ENCODE measurements around the gene HMOX1.
A peak's percentile ranks its signal among the peaks of the same experiment; 100 is the strongest.

The HMOX1 gene

DNA sequence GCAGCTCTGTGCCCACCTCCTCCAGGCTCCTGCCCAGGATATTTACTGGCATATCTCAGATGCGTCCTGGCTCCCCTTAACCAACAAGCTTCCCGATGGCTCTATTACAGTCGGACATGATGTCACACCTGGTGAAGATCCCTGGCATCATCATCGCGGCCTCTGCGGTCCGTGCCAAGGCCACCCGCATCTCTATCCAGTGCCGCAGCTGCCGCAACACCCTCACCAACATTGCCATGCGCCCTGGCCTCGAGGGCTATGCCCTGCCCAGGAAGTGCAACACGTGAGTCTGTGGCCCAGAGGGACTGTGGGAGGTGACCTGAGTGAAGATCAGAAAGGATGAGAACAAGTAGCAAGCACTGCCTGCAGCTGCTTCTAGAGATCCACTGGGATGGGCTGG lies 25.5 kb downstream of the HMOX1 start:
- no peak for DNase-seq (ENCODE audit: low read depth)

DNA sequence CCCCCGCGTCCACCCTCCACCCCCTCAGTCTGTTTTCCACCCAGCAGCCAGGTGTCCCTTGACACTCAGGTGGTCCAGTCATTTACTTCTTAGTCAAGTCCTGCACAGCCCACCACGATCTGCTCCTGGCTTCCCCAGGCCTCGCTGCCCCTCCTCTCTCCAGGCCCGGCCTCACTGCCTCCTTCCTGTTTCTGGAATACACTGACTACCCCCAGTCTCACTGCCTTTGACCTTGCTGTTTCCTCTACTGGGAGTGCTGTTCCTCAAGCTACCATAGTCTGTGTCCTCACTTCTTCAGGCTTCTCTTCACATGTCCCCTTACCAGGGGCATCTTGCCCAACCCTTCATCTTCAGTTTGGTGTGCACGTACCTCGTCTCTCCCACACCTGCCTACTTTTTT lies 26.5 kb downstream of the HMOX1 start:
- DNase-seq (ENCODE audit: low read depth): no peak

DNA sequence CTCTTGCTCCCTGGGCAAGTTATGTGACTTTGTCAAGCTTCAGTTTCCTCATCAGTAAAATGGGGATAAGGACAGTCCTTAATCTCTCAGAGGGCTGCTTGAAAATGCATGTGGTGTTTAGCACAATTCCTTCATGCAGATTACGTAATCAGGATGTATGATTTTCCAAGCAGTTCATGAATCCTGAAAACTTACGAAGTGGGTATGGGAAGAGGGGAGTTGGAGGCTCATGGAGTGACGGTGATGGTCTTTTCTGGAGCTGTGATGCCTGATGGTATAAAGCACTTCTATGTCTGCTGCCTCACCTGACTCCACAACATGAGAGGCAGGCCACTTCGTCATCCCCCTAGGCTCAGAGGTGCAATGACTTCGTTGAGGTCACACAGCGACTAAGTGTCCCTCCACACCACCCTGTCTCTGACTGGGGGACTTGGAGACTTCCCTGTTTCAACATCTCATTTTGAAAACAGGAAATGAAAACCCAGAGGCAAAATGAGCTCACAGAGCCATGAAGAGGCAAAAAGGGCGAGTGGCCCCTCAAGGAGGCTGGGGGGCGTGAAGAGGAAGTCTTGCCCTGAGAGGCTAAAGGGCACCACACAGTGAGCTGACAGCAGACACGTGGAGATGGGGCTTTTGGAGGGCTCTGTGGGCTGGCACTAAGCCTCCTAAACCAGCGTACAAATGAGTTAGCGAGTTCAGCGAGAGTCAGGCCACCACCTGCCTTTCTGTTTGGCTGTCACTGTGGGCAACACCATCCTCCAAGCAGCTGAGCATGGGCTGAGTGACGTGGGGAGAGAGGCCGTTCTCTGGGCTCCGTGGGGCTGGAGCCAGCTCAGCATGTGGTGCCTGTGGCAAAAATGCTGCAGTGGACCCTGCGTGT lies 29.1 kb downstream of the HMOX1 start:
- DNase-seq (ENCODE audit: low read depth): no peak

DNA sequence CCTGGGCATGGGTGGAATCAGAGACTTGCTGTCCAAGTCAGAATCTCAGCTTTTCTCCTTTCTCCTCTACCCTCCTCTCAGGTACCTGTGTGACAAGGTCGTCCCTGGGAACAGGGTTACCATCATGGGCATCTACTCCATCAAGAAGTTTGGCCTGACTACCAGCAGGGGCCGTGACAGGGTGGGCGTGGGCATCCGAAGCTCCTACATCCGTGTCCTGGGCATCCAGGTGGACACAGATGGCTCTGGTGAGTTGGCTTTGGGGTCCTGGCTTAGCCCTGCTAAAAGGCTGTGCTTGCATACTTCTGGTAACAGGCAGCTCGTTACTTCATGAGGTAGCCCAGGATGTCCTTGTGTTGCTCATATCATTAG lies 29.8 kb downstream of the HMOX1 start:
- no peak for DNase-seq (ENCODE audit: low read depth)

DNA sequence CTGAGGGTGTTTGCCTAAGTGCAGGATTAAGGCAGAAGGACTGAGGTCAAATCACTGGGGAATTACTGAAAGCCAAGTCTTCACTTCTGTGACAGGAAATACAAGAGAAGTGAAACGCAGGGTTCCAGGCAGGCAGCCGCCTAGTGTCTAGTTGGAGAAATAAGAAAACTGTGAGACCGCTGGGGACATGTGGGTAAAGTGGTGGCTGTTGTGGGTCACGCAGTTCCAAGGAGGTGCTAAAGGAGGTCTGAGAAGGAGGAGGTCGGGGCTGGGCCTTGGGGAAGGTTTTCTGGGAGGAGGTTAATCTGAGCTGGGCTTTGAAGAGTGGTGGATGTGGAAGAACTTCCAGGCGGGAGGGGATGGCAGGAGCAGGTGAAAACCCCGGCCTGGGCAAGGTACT lies 30.2 kb downstream of the HMOX1 start:
- DNase-seq (ENCODE audit: low read depth): no peak

DNA sequence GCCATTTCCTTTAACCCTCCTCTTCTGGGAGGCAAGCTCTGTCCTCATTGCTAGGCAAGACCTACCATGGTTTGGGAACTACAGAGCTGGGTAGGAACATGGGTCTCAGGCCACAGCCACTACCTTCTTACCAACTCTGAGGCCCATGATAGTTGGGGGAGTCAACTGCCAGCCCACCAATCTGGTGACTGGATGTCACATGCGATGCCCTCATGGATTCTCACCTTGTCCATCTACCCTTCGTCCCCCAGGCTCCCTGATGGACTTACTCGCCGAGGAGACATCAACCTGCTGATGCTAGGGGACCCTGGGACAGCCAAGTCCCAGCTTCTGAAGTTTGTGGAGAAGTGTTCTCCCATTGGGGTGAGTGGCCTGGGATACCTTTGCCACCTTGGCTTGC lies 32.7 kb downstream of the HMOX1 start:
- no peak for DNase-seq (ENCODE audit: low read depth)

DNA sequence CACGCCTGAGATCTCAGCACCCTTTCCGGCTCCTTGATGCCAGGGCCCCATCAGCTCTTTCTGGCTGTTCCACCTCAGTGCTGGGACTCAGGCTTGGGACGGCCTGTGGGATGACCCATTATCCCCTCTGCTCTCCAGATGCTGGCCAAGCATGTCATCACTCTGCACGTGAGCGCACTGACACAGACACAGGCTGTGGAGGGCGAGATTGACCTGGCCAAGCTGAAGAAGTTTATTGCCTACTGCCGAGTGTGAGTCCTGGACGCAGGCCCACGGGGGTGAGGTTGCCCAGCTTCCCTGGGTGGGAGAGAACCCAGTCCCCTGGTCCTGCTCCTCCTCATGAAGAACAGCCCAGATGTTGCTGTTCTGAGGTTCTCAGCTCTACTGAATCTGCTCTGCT lies 36.7 kb downstream of the HMOX1 start:
- no peak for DNase-seq (ENCODE audit: low read depth)

DNA sequence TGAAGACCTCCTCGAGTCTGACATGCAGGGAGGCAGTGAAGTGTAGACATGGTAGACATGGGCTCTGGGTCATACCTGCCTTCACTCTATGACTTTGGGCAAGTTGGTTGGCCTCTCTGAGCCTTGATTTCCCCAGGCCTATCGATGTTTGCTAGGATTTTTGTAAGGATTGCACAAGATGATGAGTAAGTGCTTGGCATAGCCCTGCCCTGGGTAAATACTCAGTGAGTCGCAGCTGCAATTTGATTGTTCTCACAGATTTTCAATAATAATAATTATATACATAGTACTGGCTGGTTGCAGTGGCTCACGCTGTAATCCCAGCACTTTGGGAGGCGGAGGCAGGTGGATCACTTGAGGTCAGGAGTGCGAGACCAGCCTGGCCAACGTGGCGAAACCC lies 37.2 kb downstream of the HMOX1 start:
- DNase-seq (ENCODE audit: low read depth): peak; percentile 41

DNA sequence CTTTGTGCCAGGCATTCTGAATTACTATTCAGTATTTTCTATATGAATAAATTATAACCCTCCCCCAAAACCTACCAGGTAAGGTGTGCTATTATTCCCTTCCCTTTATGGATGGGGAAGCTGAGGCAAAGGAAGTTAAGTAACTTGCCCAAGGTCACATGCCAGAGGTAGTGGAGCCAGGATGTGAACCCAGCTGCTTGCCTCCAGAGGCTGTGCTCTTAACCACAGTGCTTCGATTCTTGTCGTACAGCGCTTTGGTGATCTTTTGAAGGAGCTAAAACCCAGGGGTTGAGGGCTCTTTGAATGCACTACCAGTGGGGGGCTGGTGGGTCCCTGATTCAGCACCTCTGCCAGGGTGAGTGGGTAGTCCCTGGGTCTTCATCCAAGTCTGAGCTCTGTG lies 37.8 kb downstream of the HMOX1 start:
- no peak for DNase-seq (ENCODE audit: low read depth)

DNA sequence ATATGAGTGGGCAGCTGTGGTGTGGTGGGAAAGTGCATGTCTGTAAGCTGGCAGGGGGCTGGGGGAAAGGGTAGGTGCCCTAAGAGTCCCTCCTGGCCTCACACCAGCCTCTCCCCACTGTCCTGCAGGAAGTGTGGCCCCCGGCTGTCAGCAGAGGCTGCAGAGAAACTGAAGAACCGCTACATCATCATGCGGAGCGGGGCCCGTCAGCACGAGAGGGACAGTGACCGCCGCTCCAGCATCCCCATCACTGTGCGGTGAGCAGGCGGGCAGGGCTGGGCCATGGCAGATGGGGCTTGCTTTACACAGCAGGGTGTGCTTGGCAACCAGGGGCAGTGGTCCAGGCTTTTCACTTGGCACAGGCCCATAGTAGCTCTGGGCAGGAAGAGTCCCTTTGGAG lies 38.9 kb downstream of the HMOX1 start:
- no peak for DNase-seq (ENCODE audit: low read depth)

DNA sequence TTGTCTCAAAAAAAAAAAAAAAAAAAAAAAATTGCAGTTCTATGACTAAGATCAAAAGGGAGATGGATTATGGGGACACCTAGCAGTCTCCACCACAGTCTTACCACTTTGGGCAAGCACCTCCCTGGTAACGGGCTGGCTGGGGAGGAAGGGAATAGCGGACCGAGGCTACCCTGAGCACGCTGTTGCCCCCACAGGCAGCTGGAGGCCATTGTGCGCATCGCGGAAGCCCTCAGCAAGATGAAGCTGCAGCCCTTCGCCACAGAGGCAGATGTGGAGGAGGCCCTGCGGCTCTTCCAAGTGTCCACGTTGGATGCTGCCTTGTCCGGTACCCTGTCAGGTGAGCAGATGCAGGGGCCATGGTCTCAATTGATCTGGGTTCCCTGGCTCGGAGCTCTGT lies 40.2 kb downstream of the HMOX1 start:
- DNase-seq (ENCODE audit: low read depth): no peak

DNA sequence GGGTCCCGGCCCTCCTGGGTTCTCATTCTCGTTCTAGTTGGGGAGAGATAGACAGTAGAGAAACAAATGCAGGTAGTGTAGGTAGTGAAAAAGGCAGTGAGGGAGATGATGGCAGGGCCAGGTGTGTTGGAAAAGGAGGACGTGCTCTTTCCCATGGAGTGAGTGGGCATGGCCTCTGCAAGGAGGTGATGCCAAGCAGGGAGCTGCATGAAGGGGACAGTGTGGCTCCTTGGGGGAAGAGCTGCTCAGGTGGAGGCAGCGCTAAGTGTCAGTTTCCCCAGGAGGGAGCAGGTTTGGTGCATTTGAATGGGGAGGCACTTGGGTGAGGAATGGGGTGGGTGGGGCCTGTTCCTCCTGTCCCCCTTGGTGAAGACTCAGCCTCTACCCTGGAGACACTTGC lies 41.2 kb downstream of the HMOX1 start:
- no peak for DNase-seq (ENCODE audit: low read depth)

DNA sequence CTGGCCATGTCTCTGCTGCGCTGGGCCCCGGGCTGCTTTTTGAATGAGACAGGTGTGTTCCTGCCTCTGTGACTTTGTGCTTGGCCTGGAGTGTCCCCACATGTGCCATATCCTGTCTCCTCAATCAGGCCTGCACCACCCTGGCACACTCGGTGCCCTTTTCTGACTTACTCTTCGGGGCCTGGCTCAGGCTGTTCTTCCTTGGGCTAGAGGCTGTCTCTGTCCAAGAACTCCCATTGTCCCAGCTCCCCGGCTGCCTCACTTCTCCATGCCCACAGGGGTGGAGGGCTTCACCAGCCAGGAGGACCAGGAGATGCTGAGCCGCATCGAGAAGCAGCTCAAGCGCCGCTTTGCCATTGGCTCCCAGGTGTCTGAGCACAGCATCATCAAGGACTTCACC lies 42.0 kb downstream of the HMOX1 start:
- no peak for DNase-seq (ENCODE audit: low read depth)

DNA sequence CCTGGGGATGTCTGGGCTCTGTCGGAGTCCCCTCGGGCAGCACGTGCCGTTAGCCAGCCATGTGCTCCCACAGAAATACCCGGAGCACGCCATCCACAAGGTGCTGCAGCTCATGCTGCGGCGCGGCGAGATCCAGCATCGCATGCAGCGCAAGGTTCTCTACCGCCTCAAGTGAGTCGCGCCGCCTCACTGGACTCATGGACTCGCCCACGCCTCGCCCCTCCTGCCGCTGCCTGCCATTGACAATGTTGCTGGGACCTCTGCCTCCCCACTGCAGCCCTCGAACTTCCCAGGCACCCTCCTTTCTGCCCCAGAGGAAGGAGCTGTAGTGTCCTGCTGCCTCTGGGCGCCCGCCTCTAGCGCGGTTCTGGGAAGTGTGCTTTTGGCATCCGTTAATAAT lies 43.2 kb downstream of the HMOX1 start:
- DNase-seq (ENCODE audit: low read depth): no peak

DNA sequence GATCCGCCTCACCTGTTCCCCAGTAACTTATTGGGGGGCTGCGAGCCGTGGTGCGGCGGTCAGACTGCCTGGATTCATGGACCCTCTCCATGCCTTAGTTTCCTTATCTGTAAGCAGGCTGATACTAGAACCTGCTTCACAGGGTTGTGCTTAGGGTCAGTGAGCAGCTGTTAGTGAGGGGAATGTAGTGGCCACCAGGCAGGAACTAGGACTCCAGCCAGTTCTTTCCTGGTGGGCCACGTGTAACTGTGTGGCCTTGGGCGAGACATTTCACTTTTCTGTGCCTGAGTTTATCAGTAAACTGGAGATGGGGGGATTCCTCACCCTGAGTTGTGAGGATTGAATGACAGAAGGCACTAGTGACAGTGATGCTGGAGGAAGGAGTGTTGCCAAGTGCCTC lies 43.9 kb downstream of the HMOX1 start:
- no peak for DNase-seq (ENCODE audit: low read depth)

DNA sequence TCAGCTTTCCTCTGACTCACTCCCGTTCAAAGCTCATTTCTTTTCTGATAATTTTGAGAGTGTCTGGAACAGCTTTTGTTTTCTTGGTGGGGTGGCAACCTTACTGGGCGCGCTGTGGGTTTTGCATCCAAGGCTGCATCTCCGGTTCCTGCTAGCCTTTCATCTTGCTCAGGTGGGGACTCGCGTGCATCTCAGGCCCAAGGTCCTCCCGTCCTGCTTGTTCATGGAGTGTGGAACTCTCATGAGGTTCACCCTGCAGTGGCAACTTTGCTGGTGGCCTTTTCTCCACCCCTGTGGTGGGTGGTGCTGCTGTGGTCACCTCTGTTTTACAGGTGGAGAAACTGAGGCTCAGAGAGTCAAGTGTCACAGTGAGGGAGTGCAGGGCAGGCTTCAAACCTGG lies 44.6 kb downstream of the HMOX1 start:
- DNase-seq (ENCODE audit: low read depth): no peak

DNA sequence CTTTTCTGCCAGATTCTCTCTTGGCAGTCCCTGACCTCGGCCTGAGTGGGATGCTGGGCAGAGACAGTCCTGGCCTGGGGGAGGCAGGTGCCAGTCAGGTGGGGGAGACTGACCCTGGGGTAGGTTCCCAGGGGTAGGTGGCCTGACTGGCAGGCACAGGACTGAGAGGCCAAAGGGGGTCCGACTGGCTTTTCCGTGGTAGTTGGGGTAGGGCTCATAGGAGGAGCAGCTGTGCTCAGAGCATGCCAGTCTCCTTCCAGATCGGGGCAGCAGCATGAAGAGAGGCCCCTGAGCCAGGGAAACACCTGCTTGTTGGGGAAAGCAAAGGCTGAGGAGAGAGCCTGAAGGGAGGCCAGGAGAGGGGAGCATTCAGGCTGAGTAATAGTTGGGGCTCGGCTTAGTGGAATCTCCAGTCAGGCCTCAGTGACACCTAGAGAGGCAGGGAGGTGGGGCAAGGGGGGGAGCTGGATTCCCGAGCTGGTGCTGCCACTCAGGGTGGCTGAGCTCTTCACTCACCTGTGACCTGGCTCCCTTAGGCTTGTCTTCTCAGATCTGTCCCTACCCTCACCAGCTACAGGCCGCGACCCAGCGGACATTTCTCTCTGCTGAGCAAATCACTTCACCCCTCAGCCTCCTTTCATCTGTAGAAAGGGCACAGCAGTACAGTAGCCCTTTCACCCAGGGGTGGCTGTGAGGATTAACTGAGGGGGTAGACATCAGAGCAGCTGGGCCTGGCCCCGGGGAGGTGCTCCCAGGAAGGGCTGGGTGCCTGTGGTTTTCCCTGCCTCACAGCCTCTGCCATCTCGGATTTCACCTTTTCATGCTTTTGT lies 45.3 kb downstream of the HMOX1 start:
- DNase-seq (ENCODE audit: low read depth): no peak

DNA sequence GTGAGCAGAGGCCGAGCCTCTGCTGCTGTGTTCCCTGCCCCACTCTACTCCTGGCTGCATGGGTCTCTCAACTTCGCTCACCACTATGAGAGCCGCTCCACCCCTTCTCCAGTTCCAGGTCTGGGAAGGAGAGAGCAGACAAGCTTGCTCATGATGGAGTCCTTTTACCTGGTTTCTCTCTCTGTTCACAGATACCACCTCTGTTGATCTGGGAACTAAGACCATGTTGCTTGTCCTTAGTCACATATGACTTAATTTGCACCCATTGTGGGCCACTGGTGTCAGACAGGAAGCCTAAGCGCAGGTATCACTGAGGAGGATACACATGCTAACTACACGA lies 45.9 kb downstream of the HMOX1 start:
- DNase-seq (ENCODE audit: low read depth): no peak

DNA sequence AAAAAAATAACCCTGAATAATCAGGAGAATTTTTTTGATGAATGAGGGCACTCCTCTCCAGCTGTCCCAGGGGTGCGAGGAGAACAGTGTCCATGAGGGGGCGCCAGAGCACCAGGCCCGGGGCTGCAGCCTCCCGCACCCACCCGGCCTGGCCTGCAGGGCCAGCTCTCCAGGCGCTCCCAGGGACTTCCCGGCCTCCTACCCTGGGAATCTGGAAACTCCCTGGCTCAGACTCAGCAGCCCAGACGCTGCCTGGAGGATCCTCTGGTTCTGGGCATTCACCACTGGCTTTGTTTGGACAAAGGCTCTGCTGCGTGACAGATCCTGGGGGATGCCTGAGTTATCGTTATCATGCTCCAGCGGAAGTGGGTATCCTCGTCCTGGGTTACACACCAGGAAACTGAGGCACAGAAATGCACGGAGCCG lies 50.0 kb downstream of the HMOX1 start:
- DNase-seq (ENCODE audit: low read depth): peak; percentile 89

DNA sequence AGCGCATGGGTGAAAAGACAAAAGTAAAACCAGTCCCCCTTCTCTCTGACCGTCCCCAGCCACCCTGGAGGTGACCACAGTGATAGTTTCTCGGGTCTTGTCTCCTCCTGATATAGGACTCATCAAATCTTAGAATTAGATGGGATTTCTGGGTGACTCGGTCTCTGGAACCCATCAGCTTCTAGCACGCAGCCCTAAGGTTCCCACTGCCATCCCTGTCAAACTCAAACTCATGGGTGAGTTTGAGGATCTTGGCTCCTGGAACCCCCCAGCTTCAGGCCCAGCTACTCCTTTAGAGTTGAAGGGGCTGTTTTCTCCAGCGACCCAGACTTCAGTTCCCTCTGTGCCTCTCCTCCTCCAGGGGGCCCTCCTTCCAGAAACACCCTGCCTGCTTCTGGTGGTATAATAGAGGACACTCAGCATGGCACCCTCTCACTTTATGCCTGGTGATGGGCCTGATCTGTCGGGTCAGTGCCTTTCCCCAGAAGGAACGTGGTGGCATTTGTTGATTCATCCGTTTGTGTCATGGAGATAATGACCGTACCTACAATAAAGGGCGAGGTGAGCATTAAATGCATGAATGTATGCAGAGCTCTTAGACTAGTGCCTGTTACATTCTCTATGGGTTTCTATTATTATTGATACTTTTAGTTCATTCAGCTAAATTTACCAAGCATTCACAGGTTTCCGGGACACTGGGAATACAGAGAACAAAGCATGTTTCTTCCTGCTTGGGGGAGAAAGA lies 50.8 kb downstream of the HMOX1 start:
- DNase-seq (ENCODE audit: low read depth): no peak

DNA sequence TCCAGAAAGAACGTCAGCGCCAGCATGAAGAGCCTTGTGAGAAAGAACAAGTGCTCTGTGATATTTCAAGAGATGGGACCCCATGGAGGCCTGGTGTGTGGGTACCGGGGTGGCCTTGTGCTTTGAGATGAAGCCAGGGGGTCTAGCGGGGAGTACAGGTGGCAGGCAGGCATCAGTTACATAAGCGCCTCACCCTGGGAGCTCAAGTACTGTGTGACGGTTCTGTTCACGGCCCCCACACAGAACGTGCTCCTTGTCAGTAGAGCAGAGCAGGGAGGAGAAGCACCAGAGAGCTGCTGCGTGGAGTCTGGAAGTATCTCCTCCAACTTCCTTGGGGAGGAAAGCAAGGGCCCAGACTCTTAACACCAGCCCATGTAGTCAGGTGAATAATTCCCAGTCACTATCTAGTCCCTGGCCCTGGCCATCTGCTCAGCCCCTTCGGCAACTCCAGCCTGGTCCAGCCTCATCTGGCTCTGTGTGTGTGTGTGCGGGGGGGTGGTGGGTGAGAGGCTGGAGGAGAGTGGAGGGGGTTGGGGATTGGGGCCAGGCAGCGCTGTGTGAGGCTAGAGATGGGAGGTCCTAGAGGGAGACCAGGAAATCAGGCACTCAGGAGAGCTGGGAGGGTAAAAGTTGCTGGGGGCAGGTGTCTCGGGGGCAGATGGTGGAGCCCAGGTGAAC lies 51.5 kb downstream of the HMOX1 start:
- DNase-seq (ENCODE audit: low read depth): no peak

DNA sequence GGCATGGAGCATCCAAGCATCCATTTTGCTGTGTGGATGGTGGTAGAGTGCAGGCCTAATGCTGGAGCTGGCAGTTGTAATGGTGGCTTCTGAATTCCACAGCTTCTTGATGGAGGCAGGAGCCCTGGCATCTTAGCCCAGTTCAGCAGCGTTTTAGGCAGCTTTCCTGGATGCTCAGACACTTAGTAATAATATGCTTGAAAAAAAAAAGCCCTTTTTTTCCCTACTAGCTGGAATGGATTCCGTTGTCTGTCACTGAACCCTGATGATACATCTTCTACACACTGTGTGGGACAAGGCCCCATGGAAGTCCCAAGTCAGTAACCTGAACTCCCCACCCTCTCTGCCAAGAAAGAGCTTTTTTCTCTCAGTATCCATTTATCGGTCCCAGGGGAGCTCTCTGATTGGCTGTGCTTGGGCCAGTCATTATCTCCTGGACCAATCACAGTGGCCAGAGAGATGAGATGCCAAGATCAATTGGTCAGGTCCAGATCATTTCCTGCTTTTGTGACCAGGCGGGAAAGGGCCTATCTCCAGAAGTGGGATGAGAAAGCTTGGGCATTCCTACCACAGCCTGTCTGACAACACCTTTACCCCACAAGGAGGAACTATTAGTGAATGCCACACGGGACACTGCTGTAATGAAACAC lies 53.3 kb downstream of the HMOX1 start:
- DNase-seq (ENCODE audit: low read depth): no peak

Measured in stromal cell of bone marrow (primary cell).